Measurements from ENCODE around the gene RPL27A. TPM values are rescaled to one million over a fixed set of nuclear protein-coding genes. Genes with fewer than 3 reads are reported as not detected.
"Not testable (repeated sequence)": the region's sequence is repeated elsewhere in the genome, so short reads cannot be mapped to it uniquely, and the experiment has no call there.

The RPL27A gene
- total RNA-seq, 1 experiment from 2014 or later: 560 TPM

GRCh38 chr11:8658321-8659057 lies 24.1 kb upstream of the RPL27A start:
- CTCF ChIA-PET: no interaction called here
- Histone ChIP-seq H2AFZ (no peak overlapping the region), H3K27me3 (ENCODE audit: insufficient read depth, low read depth) (no peaks in the 10 kb centered on the region), H3K4me2 (no peak overlapping the region), H3K36me3 (ENCODE audit: low read depth) (no peaks in the 10 kb centered on the region), H3K4me1 (replicated peaks; ENCODE audit: insufficient read depth) (no peaks in the 10 kb centered on the region), H4K20me1 (ENCODE audit: insufficient read depth) (no peaks in the 10 kb centered on the region), H3F3A (ENCODE audit: insufficient read depth, low read depth) (no peaks in the 10 kb centered on the region), H3K9me3 (ENCODE audit: insufficient read depth, low read depth) (no peaks in the 10 kb centered on the region), H3K27ac (no peak overlapping the region), H3K79me2 (ENCODE audit: low read depth) (no peaks in the 10 kb centered on the region), H3K4me3 (no peak overlapping the region), H3K9me2 (ENCODE audit: insufficient read depth) (no peaks in the 10 kb centered on the region)
- TF ChIP-seq CTCF (conservative IDR thresholded peaks at IDR 0.05) (no peak), EZH2 (IDR thresholded peaks at IDR 0.05; ENCODE audit: low read depth) (no peak)
- intact Hi-C loops (cut with micrococcal nuclease; ENCODE audit: unreplicated experiment): no loop called here
- BruUV-seq (replicated peaks): no TSS peak
- POLR2A ChIA-PET (ENCODE audit: unreplicated experiment): no interaction called here
- no peak for DNase-seq

- no peak overlapping the region for H3K4me3 ChIP-seq
- H2AFZ ChIP-seq: no peak overlapping the region
- no peak overlapping the region for H3K27ac ChIP-seq
- CTCF ChIA-PET: no interaction called here
- H3K79me2 ChIP-seq (ENCODE audit: low read depth): no peaks in the 10 kb centered on the region
- H3K27me3 ChIP-seq (ENCODE audit: insufficient read depth, low read depth): no peaks in the 10 kb centered on the region
- TF ChIP-seq EZH2 (IDR thresholded peaks at IDR 0.05; ENCODE audit: low read depth) (no peak), CTCF (conservative IDR thresholded peaks at IDR 0.05) (no peak)
- H3F3A ChIP-seq (ENCODE audit: insufficient read depth, low read depth): no peaks in the 10 kb centered on the region
- no TSS peak for BruUV-seq (replicated peaks)
- H4K20me1 ChIP-seq (ENCODE audit: insufficient read depth): no peaks in the 10 kb centered on the region
- H3K4me2 ChIP-seq: no peak overlapping the region
- DNase-seq: no peak
- no peaks in the 10 kb centered on the region for H3K9me2 ChIP-seq (ENCODE audit: insufficient read depth)
- intact Hi-C loops (cut with micrococcal nuclease; ENCODE audit: unreplicated experiment): no loop called here
- H3K4me1 ChIP-seq (replicated peaks; ENCODE audit: insufficient read depth): no peaks in the 10 kb centered on the region
- H3K36me3 ChIP-seq (ENCODE audit: low read depth): no peaks in the 10 kb centered on the region
- H3K9me3 ChIP-seq (ENCODE audit: insufficient read depth, low read depth): no peaks in the 10 kb centered on the region
- POLR2A ChIA-PET (ENCODE audit: unreplicated experiment): no interaction called here
Measured at GRCh38 chr11:8661001-8661795, 21.4 kb upstream of the RPL27A start.

GRCh38 chr11:8665222-8665621 lies 17.4 kb upstream of the RPL27A start:
- no peak for TF ChIP-seq EZH2 (IDR thresholded peaks at IDR 0.05; ENCODE audit: low read depth)
- TF ChIP-seq CTCF (conservative IDR thresholded peaks at IDR 0.05): no peak
- no peaks in the 10 kb centered on the region for H3K9me3 ChIP-seq (ENCODE audit: insufficient read depth, low read depth)
- H3K36me3 ChIP-seq (ENCODE audit: low read depth): no peaks in the 10 kb centered on the region
- H4K20me1 ChIP-seq (ENCODE audit: insufficient read depth): no peaks in the 10 kb centered on the region
- no peak for DNase-seq
- no peaks in the 10 kb centered on the region for H3K79me2 ChIP-seq (ENCODE audit: low read depth)
- no peak overlapping the region for H3K27ac ChIP-seq
- POLR2A ChIA-PET (ENCODE audit: unreplicated experiment): interaction anchor here (0.6 to 0.7 kb wide), 3 partner anchors 317 to 543 kb away, joined by 3 to 4 read pairs (median 3); no protein-coding TSS in a partner anchor
- CTCF ChIA-PET: no interaction called here
- no peak overlapping the region for H3K4me3 ChIP-seq
- no peaks in the 10 kb centered on the region for H3K27me3 ChIP-seq (ENCODE audit: insufficient read depth, low read depth)
- intact Hi-C loops (cut with micrococcal nuclease; ENCODE audit: unreplicated experiment): no loop called here
- no peaks in the 10 kb centered on the region for H3K4me1 ChIP-seq (replicated peaks; ENCODE audit: insufficient read depth)
- no TSS peak for BruUV-seq (replicated peaks)
- no peak overlapping the region for H3K4me2 ChIP-seq
- H2AFZ ChIP-seq: no peak overlapping the region
- H3F3A ChIP-seq (ENCODE audit: insufficient read depth, low read depth): no peaks in the 10 kb centered on the region
- no peaks in the 10 kb centered on the region for H3K9me2 ChIP-seq (ENCODE audit: insufficient read depth)

- BruUV-seq (replicated peaks); DNase-seq; H2AFZ ChIP-seq; H3K27ac ChIP-seq; H3K9me2 ChIP-seq (ENCODE audit: insufficient read depth); H3K4me1 ChIP-seq (replicated peaks; ENCODE audit: insufficient read depth); H3F3A ChIP-seq (ENCODE audit: insufficient read depth, low read depth); intact Hi-C loops (cut with micrococcal nuclease; ENCODE audit: unreplicated experiment); H3K9me3 ChIP-seq (ENCODE audit: insufficient read depth, low read depth); H3K4me2 ChIP-seq; POLR2A ChIA-PET (ENCODE audit: unreplicated experiment); H3K79me2 ChIP-seq (ENCODE audit: low read depth); CTCF ChIA-PET; H4K20me1 ChIP-seq (ENCODE audit: insufficient read depth); H3K4me3 ChIP-seq; H3K36me3 ChIP-seq (ENCODE audit: low read depth); H3K27me3 ChIP-seq (ENCODE audit: insufficient read depth, low read depth): not testable (repeated sequence)
Measured at GRCh38 chr11:8670081-8670480, 12.5 kb upstream of the RPL27A start.
